Anterior cingulate cortex (tissue), 58 donors: ENCODE results near the gene INPP5K.
"Not testable (repeated sequence)": the region's sequence is repeated elsewhere in the genome, so short reads cannot be mapped to it uniquely, and the experiment has no call there.

Source experiments
- DNase-seq, 58 donors: peaks; one replicate each; lab custom pipeline; 2025; lab: John Stamatoyannopoulos, UW

Gene INPP5K

GRCh38 chr17:1509290-1509881 lies 7.0 kb downstream of the INPP5K start:
- DNase-seq, result no peak

GRCh38 chr17:1508709-1509108 lies 7.7 kb downstream of the INPP5K start:
- not testable (repeated sequence) for DNase-seq

- DNase-seq, result no peak
Observed at GRCh38 chr17:1506649-1507267, 9.7 kb downstream of the INPP5K start.

- DNase-seq, result no peak
Observed at GRCh38 chr17:1505586-1505985, 10.8 kb downstream of the INPP5K start.

- DNase-seq, result no peak
Observed at GRCh38 chr17:1504866-1505265, 11.5 kb downstream of the INPP5K start.

GRCh38 chr17:1503699-1504098 lies 12.7 kb downstream of the INPP5K start:
- DNase-seq, result no peak

- DNase-seq, result no peak
Observed at GRCh38 chr17:1498869-1499268, 17.5 kb downstream of the INPP5K start.

- DNase-seq, result no peak
Observed at GRCh38 chr17:1498233-1498632, 18.2 kb downstream of the INPP5K start.

GRCh38 chr17:1497831-1498230 lies 18.6 kb downstream of the INPP5K start:
- DNase-seq, result no peak

- DNase-seq, result no peak
Observed at GRCh38 chr17:1496869-1497268, 19.5 kb downstream of the INPP5K start.

- DNase-seq, result peak in 1 of 58 donors; percentile 18
Observed at GRCh38 chr17:1495265-1495989, 21.0 kb downstream of the INPP5K start.

- no peak for DNase-seq
Observed at GRCh38 chr17:1494736-1495253, 21.6 kb downstream of the INPP5K start.

GRCh38 chr17:1494203-1494602 lies 22.2 kb downstream of the INPP5K start:
- no peak for DNase-seq

GRCh38 chr17:1493291-1493980 lies 23.0 kb downstream of the INPP5K start:
- DNase-seq, result no peak

- no peak for DNase-seq
Observed at GRCh38 chr17:1492249-1493206, 23.9 kb downstream of the INPP5K start, which contains the start of gene MYO1C. TSS of gene MYO1C (minus strand) at chr17:1492686. CDS start at chr17:1492487, 199 bp downstream.

- peak in 9 of 58 donors; percentile 11 to 52 (median 27) for DNase-seq
Observed at GRCh38 chr17:1491443-1492248, 24.8 kb downstream of the INPP5K start.

GRCh38 chr17:1490643-1491442 lies 25.6 kb downstream of the INPP5K start:
- DNase-seq, result peak in 18 of 58 donors; percentile 11 to 52 (median 30)

GRCh38 chr17:1488826-1489270 lies 27.6 kb downstream of the INPP5K start:
- DNase-seq, result no peak
